ENCODE results near the gene GANC.

GANC gene

GRCh38 chr15:42364529-42364928 lies 91.5 kb downstream of the GANC start:
- H3K9me3 ChIP-seq (ENCODE audit: insufficient read depth, low read length): no peaks in the 10 kb centered on the region
- no peaks in the 10 kb centered on the region for H3K4me1 ChIP-seq (ENCODE audit: low read length)
- no peak overlapping the region for H3K4me2 ChIP-seq (ENCODE audit: low read length)
- H3K27me3 ChIP-seq (ENCODE audit: low read depth, low read length): no peaks in the 10 kb centered on the region
- H3K36me3 ChIP-seq (replicated peaks; ENCODE audit: low read depth, low read length): no peaks in the 10 kb centered on the region
- H3K4me3 ChIP-seq (ENCODE audit: low read length): no peak overlapping the region
- no peaks in the 10 kb centered on the region for H4K20me1 ChIP-seq (ENCODE audit: insufficient read depth, low read length)
- TF ChIP-seq CTCF (IDR thresholded peaks at IDR 0.05; ENCODE audit: low read depth, low read length) (no peak), EZH2phosphoT487 (IDR thresholded peaks at IDR 0.05; ENCODE audit: low read depth) (no peak)
- no peak overlapping the region for H3K27ac ChIP-seq (ENCODE audit: low read length)
- no peaks in the 10 kb centered on the region for H3K79me2 ChIP-seq (ENCODE audit: low read length)
- no peak overlapping the region for H2AFZ ChIP-seq (ENCODE audit: low read depth, low read length)
- H3K9ac ChIP-seq (ENCODE audit: low read length): no peak overlapping the region

GRCh38 chr15:42365921-42366550 lies 93.0 kb downstream of the GANC start:
- Histone ChIP-seq H3K79me2 (ENCODE audit: low read length) (no peaks in the 10 kb centered on the region), H3K4me2 (ENCODE audit: low read length) (no peak overlapping the region), H3K4me1 (ENCODE audit: low read length) (no peaks in the 10 kb centered on the region), H3K27me3 (ENCODE audit: low read depth, low read length) (no peaks in the 10 kb centered on the region), H3K9ac (ENCODE audit: low read length) (no peak overlapping the region), H3K27ac (ENCODE audit: low read length) (no peak overlapping the region), H3K4me3 (ENCODE audit: low read length) (no peak overlapping the region), H3K9me3 (ENCODE audit: insufficient read depth, low read length) (no peaks in the 10 kb centered on the region), H4K20me1 (ENCODE audit: insufficient read depth, low read length) (no peaks in the 10 kb centered on the region), H3K36me3 (replicated peaks; ENCODE audit: low read depth, low read length) (no peaks in the 10 kb centered on the region), H2AFZ (ENCODE audit: low read depth, low read length) (no peak overlapping the region)
- TF ChIP-seq CTCF (IDR thresholded peaks at IDR 0.05; ENCODE audit: low read depth, low read length) (no peak), EZH2phosphoT487 (IDR thresholded peaks at IDR 0.05; ENCODE audit: low read depth) (no peak)

GRCh38 chr15:42367041-42367440 lies 94.0 kb downstream of the GANC start:
- no peak overlapping the region for H2AFZ ChIP-seq (ENCODE audit: low read depth, low read length)
- no peak overlapping the region for H3K4me2 ChIP-seq (ENCODE audit: low read length)
- no peaks in the 10 kb centered on the region for H3K27me3 ChIP-seq (ENCODE audit: low read depth, low read length)

GRCh38 chr15:42368096-42368495 lies 95.1 kb downstream of the GANC start:
- Histone ChIP-seq H3K27ac (ENCODE audit: low read length) (no peak overlapping the region), H4K20me1 (ENCODE audit: insufficient read depth, low read length) (no peaks in the 10 kb centered on the region), H3K4me2 (ENCODE audit: low read length) (no peak overlapping the region), H2AFZ (ENCODE audit: low read depth, low read length) (no peak overlapping the region), H3K9ac (ENCODE audit: low read length) (no peak overlapping the region), H3K27me3 (ENCODE audit: low read depth, low read length) (no peaks in the 10 kb centered on the region), H3K4me3 (ENCODE audit: low read length) (no peak overlapping the region), H3K79me2 (ENCODE audit: low read length) (no peaks in the 10 kb centered on the region), H3K4me1 (ENCODE audit: low read length) (no peaks in the 10 kb centered on the region), H3K36me3 (replicated peaks; ENCODE audit: low read depth, low read length) (no peaks in the 10 kb centered on the region), H3K9me3 (ENCODE audit: insufficient read depth, low read length) (no peaks in the 10 kb centered on the region)
- no peak for TF ChIP-seq EZH2phosphoT487 (IDR thresholded peaks at IDR 0.05; ENCODE audit: low read depth)
- TF ChIP-seq CTCF (IDR thresholded peaks at IDR 0.05; ENCODE audit: low read depth, low read length): no peak

More at GRCh38 chr15:42367041-42367440, 94.0 kb downstream of the GANC start:
- no peaks in the 10 kb centered on the region for H3K36me3 ChIP-seq (replicated peaks; ENCODE audit: low read depth, low read length)
- no peaks in the 10 kb centered on the region for H3K4me1 ChIP-seq (ENCODE audit: low read length)
- H3K79me2 ChIP-seq (ENCODE audit: low read length): no peaks in the 10 kb centered on the region
- no peak overlapping the region for H3K4me3 ChIP-seq (ENCODE audit: low read length)
- no peak overlapping the region for H3K27ac ChIP-seq (ENCODE audit: low read length)
- H4K20me1 ChIP-seq (ENCODE audit: insufficient read depth, low read length): no peaks in the 10 kb centered on the region
- H3K9me3 ChIP-seq (ENCODE audit: insufficient read depth, low read length): no peaks in the 10 kb centered on the region
- H3K9ac ChIP-seq (ENCODE audit: low read length): no peak overlapping the region
- TF ChIP-seq EZH2phosphoT487 (IDR thresholded peaks at IDR 0.05; ENCODE audit: low read depth): no peak
- no peak for TF ChIP-seq CTCF (IDR thresholded peaks at IDR 0.05; ENCODE audit: low read depth, low read length)

All from OCI-LY3 (cell line).